HG03095 (cell line): ENCODE results near the gene NDUFV2.
"Not testable (repeated sequence)": the region's sequence is repeated elsewhere in the genome, so short reads cannot be mapped to it uniquely, and the experiment has no call there.

ENCODE experiments used
- ATAC-seq: cut with Tn5 transposase; IDR thresholded peaks from one replicate; pipeline ENCODE4 v1.9.1; 2021; ENCODE audit warnings: moderate library complexity; ENCODE audit not compliant: unreplicated experiment

The NDUFV2 gene

GRCh38 chr18:9148203-9148552, 45.7 kb downstream of the NDUFV2 start:
- ATAC-seq = no peak

GRCh38 chr18:9150121-9150520, 47.6 kb downstream of the NDUFV2 start:
- ATAC-seq = no peak

- no peak for ATAC-seq
Observed at GRCh38 chr18:9153256-9153655, 50.8 kb downstream of the NDUFV2 start.

GRCh38 chr18:9156604-9157249, 54.2 kb downstream of the NDUFV2 start:
- no peak for ATAC-seq

GRCh38 chr18:9157806-9158205, 55.3 kb downstream of the NDUFV2 start:
- ATAC-seq = no peak

- no peak for ATAC-seq
Observed at GRCh38 chr18:9160014-9160413, 57.5 kb downstream of the NDUFV2 start.

GRCh38 chr18:9162663-9163062, 60.2 kb downstream of the NDUFV2 start:
- not testable (repeated sequence) for ATAC-seq

GRCh38 chr18:9164149-9164548, 61.6 kb downstream of the NDUFV2 start:
- ATAC-seq = not testable (repeated sequence)

- ATAC-seq = not testable (repeated sequence)
Observed at GRCh38 chr18:9165883-9166282, 63.4 kb downstream of the NDUFV2 start.

GRCh38 chr18:9169515-9169914, 67.0 kb downstream of the NDUFV2 start:
- not testable (repeated sequence) for ATAC-seq

- not testable (repeated sequence) for ATAC-seq
Observed at GRCh38 chr18:9171919-9172318, 69.4 kb downstream of the NDUFV2 start.

GRCh38 chr18:9172506-9173127, 70.1 kb downstream of the NDUFV2 start:
- ATAC-seq = no peak

- ATAC-seq = peak; percentile 52
Observed at GRCh38 chr18:9173770-9174233, 71.3 kb downstream of the NDUFV2 start.

- ATAC-seq = no peak
Observed at GRCh38 chr18:9174302-9174701, 71.8 kb downstream of the NDUFV2 start.

GRCh38 chr18:9175115-9175514, 72.6 kb downstream of the NDUFV2 start:
- ATAC-seq = no peak

GRCh38 chr18:9177031-9177430, 74.5 kb downstream of the NDUFV2 start:
- no peak for ATAC-seq

GRCh38 chr18:9177466-9177865, 75.0 kb downstream of the NDUFV2 start:
- no peak for ATAC-seq

GRCh38 chr18:9178557-9178956, 76.1 kb downstream of the NDUFV2 start:
- ATAC-seq = no peak

GRCh38 chr18:9181275-9181674, 78.8 kb downstream of the NDUFV2 start:
- ATAC-seq = no peak

- ATAC-seq = no peak
Observed at GRCh38 chr18:9182852-9183399, 80.4 kb downstream of the NDUFV2 start.
